Retinal pigment epithelial cell (primary cell): Measurements from ENCODE around the gene ADAMTS18.
"Not testable (repeated sequence)": the region's sequence is repeated elsewhere in the genome, so short reads cannot be mapped to it uniquely, and the experiment has no call there.

Source experiments
- DNase-seq: peaks from one replicate; pipeline ENCODE4 v3.0.0-alpha.2; 2010; ENCODE audit warnings: low read depth
- H3K4me3 ChIP-seq: 2 replicates; pipeline ENCODE4 v1.5.1; 2011; ENCODE audit warnings: mild to moderate bottlenecking, low read length, control low read depth, moderate library complexity
- CTCF ChIP-seq: conservative IDR thresholded peaks from 2 replicates; pipeline ENCODE4 v1.5.1; 2011; ENCODE audit warnings: low read depth, low read length, control low read depth, inconsistent platforms

Gene ADAMTS18

GRCh38 chr16:77246150-77246549 is 188.7 kb downstream of the ADAMTS18 start:
- no peak for TF ChIP-seq CTCF
- H3K4me3 ChIP-seq, result no peak overlapping the region
- no peak for DNase-seq

- not testable (repeated sequence) for H3K4me3 ChIP-seq, DNase-seq
Observed at GRCh38 chr16:77242471-77242870, 192.4 kb downstream of the ADAMTS18 start.

- no peak overlapping the region for H3K4me3 ChIP-seq
- no peak for TF ChIP-seq CTCF
- DNase-seq, result no peak
Observed at GRCh38 chr16:77238593-77238992, 196.2 kb downstream of the ADAMTS18 start.

- H3K4me3 ChIP-seq, result peak overlapping the region; percentile 35
- peak; percentile 98 for TF ChIP-seq CTCF
- DNase-seq, result peak; percentile 34
Observed at GRCh38 chr16:77236063-77236511, 198.7 kb downstream of the ADAMTS18 start.

- TF ChIP-seq CTCF, result no peak
- H3K4me3 ChIP-seq, result no peak overlapping the region
- no peak for DNase-seq
Observed at GRCh38 chr16:77234611-77235010, 200.2 kb downstream of the ADAMTS18 start.

GRCh38 chr16:77233799-77234519 is 200.9 kb downstream of the ADAMTS18 start:
- H3K4me3 ChIP-seq, result no peak overlapping the region
- TF ChIP-seq CTCF, result no peak
- DNase-seq, result no peak
